ENCODE results near the gene EEA1. TPM values are rescaled to one million over a fixed set of nuclear protein-coding genes. Genes with fewer than 3 reads are reported as not detected.

EEA1 gene
- total RNA-seq, 2 experiments from 2014 or later, result 10.5 to 11.1 TPM

GRCh38 chr12:92845329-92845728, 83.8 kb downstream of the EEA1 start:
- Histone ChIP-seq H3K27ac (ENCODE audit: low read depth in 1 of 2, low read length in 2 of 2) (no peak overlapping the region), H3K4me1 (ENCODE audit: insufficient read depth, low read length) (no peaks in the 10 kb centered on the region), H3K27me3 (ENCODE audit: control insufficient read depth in 1 of 2, insufficient read depth in 2 of 2, low read length in 2 of 2) (no peaks in the 10 kb centered on the region), H3K36me3 (ENCODE audit: insufficient read depth, low read length) (peaks cover 12% of the 10 kb centered on the region), H3K4me3 (ENCODE audit: low read length) (no peak overlapping the region), H3K9me3 (ENCODE audit: control insufficient read depth in 1 of 2, insufficient read depth in 1 of 2, low read length in 2 of 2) (no peaks in the 10 kb centered on the region)
- Mint-ChIP-seq H3K9me3 (no peaks in the 10 kb centered on the region), H3K27ac (no peak overlapping the region), H3K4me1 (ENCODE audit: low read depth) (no peaks in the 10 kb centered on the region), H3K4me3 (no peak overlapping the region), H3K27me3 (no peaks in the 10 kb centered on the region), H3K36me3 (ENCODE audit: low read depth) (peaks cover 39% of the 10 kb centered on the region)
- POLR2A ChIA-PET, result interaction anchor here (1.1 kb wide), 1 partner anchor 83 kb away, joined by 3 read pairs; the partner anchor contains the start of gene EEA1
- CTCF ChIA-PET, result no interaction called here
- intact Hi-C loops (cut with DNase I, micrococcal nuclease), result no loop called here
- TF ChIP-seq CTCF (IDR thresholded peaks at IDR 0.05), result no peak
- ATAC-seq (ENCODE audit: poor library complexity), result no peak
- DNase-seq, result no peak

GRCh38 chr12:92844151-92844763, 84.8 kb downstream of the EEA1 start:
- Histone ChIP-seq H3K27me3 (ENCODE audit: control insufficient read depth in 1 of 2, insufficient read depth in 2 of 2, low read length in 2 of 2) (no peaks in the 10 kb centered on the region), H3K9me3 (ENCODE audit: control insufficient read depth in 1 of 2, insufficient read depth in 1 of 2, low read length in 2 of 2) (no peaks in the 10 kb centered on the region), H3K4me1 (ENCODE audit: insufficient read depth, low read length) (no peaks in the 10 kb centered on the region), H3K36me3 (ENCODE audit: insufficient read depth, low read length) (peaks cover 6% of the 10 kb centered on the region), H3K4me3 (ENCODE audit: low read length) (no peak overlapping the region), H3K27ac (ENCODE audit: low read depth in 1 of 2, low read length in 2 of 2) (no peak overlapping the region)
- Mint-ChIP-seq H3K9me3 (no peaks in the 10 kb centered on the region), H3K27me3 (no peaks in the 10 kb centered on the region), H3K4me1 (ENCODE audit: low read depth) (no peaks in the 10 kb centered on the region), H3K4me3 (no peak overlapping the region), H3K27ac (no peak overlapping the region), H3K36me3 (ENCODE audit: low read depth) (peaks cover 33% of the 10 kb centered on the region)
- POLR2A ChIA-PET, result no interaction called here
- DNase-seq (no peak), ATAC-seq (ENCODE audit: poor library complexity) (no peak)
- no peak for TF ChIP-seq CTCF (IDR thresholded peaks at IDR 0.05)
- CTCF ChIA-PET, result no interaction called here
- intact Hi-C loops (cut with DNase I, micrococcal nuclease), result no loop called here

GRCh38 chr12:92829686-92830282, 99.3 kb downstream of the EEA1 start:
- no peak for TF ChIP-seq CTCF (IDR thresholded peaks at IDR 0.05)
- no peaks in the 10 kb centered on the region for H3K9me3 Mint-ChIP-seq
- H3K27me3 ChIP-seq (ENCODE audit: control insufficient read depth in 1 of 2, insufficient read depth in 2 of 2, low read length in 2 of 2), result no peaks in the 10 kb centered on the region
- DNase-seq, result no peak
- no peak overlapping the region for H3K27ac ChIP-seq (ENCODE audit: low read depth in 1 of 2, low read length in 2 of 2)
- ChIA-PET POLR2A (no interaction called here), CTCF (no interaction called here)
- peaks cover 13% of the 10 kb centered on the region for H3K36me3 ChIP-seq (ENCODE audit: insufficient read depth, low read length)
- no peak for ATAC-seq (ENCODE audit: poor library complexity)
- H3K4me3 ChIP-seq (ENCODE audit: low read length), result no peak overlapping the region
- H3K27me3 Mint-ChIP-seq, result no peaks in the 10 kb centered on the region
- intact Hi-C loops (cut with DNase I, micrococcal nuclease), result loop anchor here (5.0 kb wide), 2 partner anchors 98 to 158 kb away; partner anchors contain the start of gene EEA1 (in 2 of the 2)
- H3K9me3 ChIP-seq (ENCODE audit: control insufficient read depth in 1 of 2, insufficient read depth in 1 of 2, low read length in 2 of 2), result no peaks in the 10 kb centered on the region
- H3K4me1 ChIP-seq (ENCODE audit: insufficient read depth, low read length), result no peaks in the 10 kb centered on the region
- H3K36me3 Mint-ChIP-seq (ENCODE audit: low read depth), result peaks cover 53% of the 10 kb centered on the region
- H3K27ac Mint-ChIP-seq, result no peak overlapping the region
- no peak overlapping the region for H3K4me3 Mint-ChIP-seq
- H3K4me1 Mint-ChIP-seq (ENCODE audit: low read depth), result peaks cover 18% of the 10 kb centered on the region
